Metanephros (tissue), 1 donor: Measurements from ENCODE around the gene CDH11. TPM values are rescaled to one million over a fixed set of nuclear protein-coding genes. Genes with fewer than 3 reads are reported as not detected.

ENCODE experiments used
- total RNA-seq: library from RNA; depleted of rRNA; stranded (reverse); fragments of >200 nt; gene quantifications from one replicate; pipeline ENCODE4 v1.2.3, GENCODE V29; 2014

Gene CDH11
- total RNA-seq: 230 TPM

DNA sequence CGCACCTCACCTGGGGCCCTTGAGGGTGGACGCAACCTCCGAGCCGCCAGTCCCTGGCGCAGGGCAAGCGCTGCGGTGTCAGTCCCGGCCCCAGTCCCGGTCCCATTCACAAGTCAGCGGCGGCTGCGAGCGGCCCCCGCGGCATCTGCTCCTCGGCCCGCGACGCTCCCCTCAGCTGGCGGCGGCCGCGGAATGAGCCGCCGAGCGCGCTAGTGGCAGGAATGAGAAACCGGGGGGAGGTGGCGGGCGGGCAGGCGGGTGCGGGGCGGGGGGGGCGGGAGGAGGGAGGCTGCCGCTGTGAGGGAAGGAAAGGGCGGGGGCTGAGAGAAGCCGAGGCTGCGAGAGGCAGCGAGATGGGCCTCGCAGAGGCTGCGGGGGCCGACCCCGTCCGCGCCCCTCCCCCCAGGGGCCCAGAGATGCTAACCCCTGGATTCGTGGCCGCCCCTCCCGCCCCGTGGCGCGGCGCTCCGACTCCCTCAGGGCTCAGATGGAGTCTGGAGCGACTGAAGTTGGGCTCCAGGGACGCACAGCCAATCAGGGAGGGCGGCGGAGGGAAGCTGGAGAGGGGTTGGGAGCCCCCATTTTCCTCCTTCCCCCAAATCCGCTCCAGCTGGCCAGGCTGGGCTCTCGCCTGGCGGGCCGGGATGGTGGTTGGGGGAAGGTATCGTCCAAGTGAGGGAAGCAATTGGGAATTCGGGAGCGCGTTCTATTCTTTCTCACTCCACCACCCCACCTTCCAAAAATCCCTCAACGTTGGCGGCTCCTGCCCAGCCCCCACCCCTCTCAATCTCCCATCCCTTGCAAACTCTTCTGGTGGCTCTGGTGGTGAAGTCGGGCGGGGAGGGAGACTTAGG lies at the start of gene CDH11:
TSS of gene CDH11 (minus strand) at position 194 of the 854 bp plus-strand sequence. CDS start 117,194 bp downstream, outside the sequence.

